AG08396 (cell line): Measurements from ENCODE around the gene ABCC6.
"Not testable (repeated sequence)": the region's sequence is repeated elsewhere in the genome, so short reads cannot be mapped to it uniquely, and the experiment has no call there.

ENCODE experiments used
- DNase-seq: peaks from one replicate; pipeline ENCODE4 v3.0.0; 2012; ENCODE audit warnings: low spot score, mixed read lengths

Gene ABCC6

GRCh38 chr16:16190546-16190945 lies 32.7 kb downstream of the ABCC6 start:
- no peak for DNase-seq

GRCh38 chr16:16189842-16190241 lies 33.5 kb downstream of the ABCC6 start:
- no peak for DNase-seq

GRCh38 chr16:16188827-16189226 lies 34.5 kb downstream of the ABCC6 start:
- no peak for DNase-seq

GRCh38 chr16:16186820-16187219 lies 36.5 kb downstream of the ABCC6 start:
- no peak for DNase-seq

- DNase-seq: no peak
These were observed 38.2 kb downstream of the ABCC6 start for GRCh38 chr16:16185095-16185494.

- no peak for DNase-seq
These were observed 38.7 kb downstream of the ABCC6 start for GRCh38 chr16:16184594-16184993.

GRCh38 chr16:16183562-16183961 lies 39.7 kb downstream of the ABCC6 start:
- no peak for DNase-seq

- no peak for DNase-seq
These were observed 40.4 kb downstream of the ABCC6 start for GRCh38 chr16:16182918-16183317.

GRCh38 chr16:16181748-16182147 lies 41.5 kb downstream of the ABCC6 start:
- DNase-seq: not testable (repeated sequence)

GRCh38 chr16:16178455-16179162 lies 44.7 kb downstream of the ABCC6 start:
- no peak for DNase-seq

- no peak for DNase-seq
These were observed 47.0 kb downstream of the ABCC6 start for GRCh38 chr16:16176328-16176727.

GRCh38 chr16:16175296-16175695 lies 48.0 kb downstream of the ABCC6 start:
- no peak for DNase-seq

GRCh38 chr16:16172991-16173390 lies 50.3 kb downstream of the ABCC6 start:
- no peak for DNase-seq

- no peak for DNase-seq
These were observed 51.9 kb downstream of the ABCC6 start for GRCh38 chr16:16171332-16171919.

- DNase-seq: no peak
These were observed 53.7 kb downstream of the ABCC6 start for GRCh38 chr16:16169615-16170014.

- no peak for DNase-seq
These were observed 54.9 kb downstream of the ABCC6 start for GRCh38 chr16:16168431-16168830.

GRCh38 chr16:16167927-16168326 lies 55.4 kb downstream of the ABCC6 start:
- no peak for DNase-seq

GRCh38 chr16:16166949-16167348 lies 56.3 kb downstream of the ABCC6 start:
- no peak for DNase-seq

GRCh38 chr16:16166085-16166484 lies 57.2 kb downstream of the ABCC6 start:
- no peak for DNase-seq

GRCh38 chr16:16164243-16164642 lies 59.1 kb downstream of the ABCC6 start:
- no peak for DNase-seq

- DNase-seq: no peak
These were observed 59.7 kb downstream of the ABCC6 start for GRCh38 chr16:16163571-16163970.

- no peak for DNase-seq
These were observed 60.2 kb downstream of the ABCC6 start for GRCh38 chr16:16163109-16163508.

GRCh38 chr16:16162591-16162990 lies 60.7 kb downstream of the ABCC6 start:
- DNase-seq: no peak

GRCh38 chr16:16161840-16162239 lies 61.5 kb downstream of the ABCC6 start:
- DNase-seq: not testable (repeated sequence)
